Neutrophil (primary cell): ENCODE results near the gene GYPA.
"Not testable (repeated sequence)": the region's sequence is repeated elsewhere in the genome, so short reads cannot be mapped to it uniquely, and the experiment has no call there.

Experiments
- H3K27ac ChIP-seq: fragments of 200-600 bp; sonication (generic); 2 replicates; pipeline ENCODE4 v1.5.1; 2016; ENCODE audit warnings: mild to moderate bottlenecking, moderate library complexity
- H3K27me3 ChIP-seq: fragments of 200-600 bp; sonication (generic); 2 replicates; pipeline ENCODE4 v1.6.0; 2016; ENCODE audit warnings: mild to moderate bottlenecking
- H3K36me3 ChIP-seq: fragments of 200-600 bp; sonication (generic); 2 replicates; pipeline ENCODE4 v1.5.1; 2017
- H3K4me1 ChIP-seq, 2 experiments: fragments of 200-600 bp in 1 of 2; sonication (generic) in 1 of 2; 1 replicate in 1 of 2; 2 replicates in 1 of 2; pipeline versions ENCODE4 v1.5.1 to v1.6.1; 2013 to 2016; ENCODE audit warnings: low read depth in 1 of 2, low read length in 1 of 2, mild to moderate bottlenecking in 1 of 2, moderate library complexity in 1 of 2; ENCODE audit not compliant: control insufficient read depth in 1 of 2, insufficient read depth in 1 of 2
- H3K4me3 ChIP-seq, 2 experiments: fragments of 200-600 bp in 1 of 2; sonication (generic) in 1 of 2; 1 replicate in 1 of 2; 2 replicates in 1 of 2; pipeline ENCODE4 v1.5.1; 2013 to 2016; ENCODE audit warnings: low read depth in 1 of 2, low read length in 1 of 2, mild to moderate bottlenecking in 1 of 2, moderate library complexity in 1 of 2
- H3K9me3 ChIP-seq: fragments of 200-600 bp; sonication (generic); 2 replicates; pipeline ENCODE4 v1.5.1; 2016
- CTCF ChIP-seq: fragments of 200-600 bp; sonication (generic); IDR thresholded peaks from 2 replicates; pipeline ENCODE4 v1.5.1; 2016; ENCODE audit warnings: antibody characterized with exemption

GYPA gene

GRCh38 chr4:144169211-144169610 is 28.7 kb upstream of the GYPA start:
- H3K4me3 ChIP-seq, result no peak overlapping the region
- no peaks in the 10 kb centered on the region for H3K4me1 ChIP-seq
- H3K36me3 ChIP-seq, result no peaks in the 10 kb centered on the region
- no peak for TF ChIP-seq CTCF
- H3K27ac ChIP-seq, result no peak overlapping the region
- H3K27me3 ChIP-seq, result no peaks in the 10 kb centered on the region
- no peaks in the 10 kb centered on the region for H3K9me3 ChIP-seq

GRCh38 chr4:144154044-144154443 is 13.5 kb upstream of the GYPA start:
- Histone ChIP-seq H3K36me3 (no peaks in the 10 kb centered on the region), H3K27me3 (no peaks in the 10 kb centered on the region), H3K9me3 (no peaks in the 10 kb centered on the region), H3K27ac (no peak overlapping the region), H3K4me3 (no peak overlapping the region), H3K4me1 (no peaks in the 10 kb centered on the region)
- no peak for TF ChIP-seq CTCF

- H3K27me3 ChIP-seq, H3K9me3 ChIP-seq, H3K27ac ChIP-seq, H3K4me1 ChIP-seq, H3K4me3 ChIP-seq, H3K36me3 ChIP-seq: not testable (repeated sequence)
Measured at GRCh38 chr4:144142690-144143326, 2.3 kb upstream of the GYPA start.

- Histone ChIP-seq H3K9me3 (no peaks in the 10 kb centered on the region), H3K4me3 (no peak overlapping the region), H3K27ac (no peak overlapping the region), H3K36me3 (no peaks in the 10 kb centered on the region), H3K4me1 (no peaks in the 10 kb centered on the region), H3K27me3 (no peaks in the 10 kb centered on the region)
- no peak for TF ChIP-seq CTCF
Measured at GRCh38 chr4:144141493-144141892, 975 bp upstream of the GYPA start.

GRCh38 chr4:144139991-144140390 is 527 bp downstream of the GYPA start:
- H3K27ac ChIP-seq, H3K4me3 ChIP-seq, H3K9me3 ChIP-seq, H3K27me3 ChIP-seq, H3K36me3 ChIP-seq, H3K4me1 ChIP-seq: not testable (repeated sequence)

- not testable (repeated sequence) for H3K4me1 ChIP-seq, H3K27me3 ChIP-seq, H3K4me3 ChIP-seq, H3K36me3 ChIP-seq, H3K9me3 ChIP-seq, H3K27ac ChIP-seq
Measured at GRCh38 chr4:144139547-144139946, 971 bp downstream of the GYPA start.

GRCh38 chr4:144138239-144138638 is 2.3 kb downstream of the GYPA start:
- H3K27me3 ChIP-seq, H3K27ac ChIP-seq, H3K4me1 ChIP-seq, H3K4me3 ChIP-seq, H3K9me3 ChIP-seq, H3K36me3 ChIP-seq: not testable (repeated sequence)

- not testable (repeated sequence) for H3K4me3 ChIP-seq, H3K27ac ChIP-seq, H3K27me3 ChIP-seq, H3K4me1 ChIP-seq, H3K36me3 ChIP-seq, H3K9me3 ChIP-seq
Measured at GRCh38 chr4:144137137-144137931, 3.2 kb downstream of the GYPA start.

GRCh38 chr4:144136189-144136588 is 4.3 kb downstream of the GYPA start:
- not testable (repeated sequence) for H3K9me3 ChIP-seq, H3K4me3 ChIP-seq, H3K27ac ChIP-seq, H3K27me3 ChIP-seq, H3K4me1 ChIP-seq, H3K36me3 ChIP-seq

- not testable (repeated sequence) for H3K4me1 ChIP-seq, H3K27ac ChIP-seq, H3K36me3 ChIP-seq, H3K27me3 ChIP-seq, H3K4me3 ChIP-seq, H3K9me3 ChIP-seq
Measured at GRCh38 chr4:144130167-144130566, 10.4 kb downstream of the GYPA start.

GRCh38 chr4:144129336-144129875 is 11.1 kb downstream of the GYPA start:
- not testable (repeated sequence) for H3K9me3 ChIP-seq, H3K36me3 ChIP-seq, H3K27me3 ChIP-seq, H3K4me1 ChIP-seq, H3K27ac ChIP-seq, H3K4me3 ChIP-seq
